ENCODE measurements around the gene MRFAP1. TPM values are rescaled to one million over a fixed set of nuclear protein-coding genes. Genes with fewer than 3 reads are reported as not detected.
"Not testable (repeated sequence)": the region's sequence is repeated elsewhere in the genome, so short reads cannot be mapped to it uniquely, and the experiment has no call there.

MRFAP1 gene
- total and polyA plus RNA-seq, 2 of the 4 experiments (the other 2 are of a cell fraction), result 65.4 to 268 TPM

DNA sequence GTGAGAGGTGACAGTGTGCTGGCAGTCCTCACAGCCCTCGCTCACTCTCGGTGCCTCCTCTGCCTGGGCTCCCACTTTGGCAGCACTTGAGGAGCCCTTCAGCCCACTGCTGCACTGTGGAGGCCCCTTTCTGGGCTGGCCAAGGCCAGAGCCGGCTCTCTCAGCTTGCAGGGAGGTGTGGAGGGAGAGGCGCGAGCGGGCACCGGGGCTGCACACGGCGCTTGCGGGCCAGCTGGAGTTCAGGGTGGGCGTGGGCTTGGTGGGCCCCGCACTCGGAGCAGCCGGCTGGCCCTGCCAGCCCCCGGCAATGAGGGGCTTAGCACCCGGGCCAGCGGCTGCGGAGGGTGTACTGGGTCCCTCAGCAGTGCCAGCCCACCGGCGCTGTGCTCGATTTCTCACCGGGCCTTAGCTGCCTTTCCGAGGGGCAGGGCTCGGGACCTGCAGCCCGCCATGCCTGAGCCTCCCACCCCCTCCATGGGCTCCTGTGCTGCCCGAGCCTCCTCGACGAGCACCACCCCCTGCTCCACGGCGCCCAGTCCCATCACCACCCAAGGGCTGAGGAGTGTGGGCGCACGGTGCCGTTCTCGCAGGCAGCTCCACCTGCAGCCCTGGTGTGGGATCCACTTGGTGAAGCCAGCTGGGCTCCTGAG is 32.2 kb downstream of the MRFAP1 start:
- Histone ChIP-seq H4K20me1 (ENCODE audit: insufficient read depth, low read length) (peaks cover 22% of the 10 kb centered on the region), H3K79me1 (ENCODE audit: low read depth in 1 of 2, low read length in 2 of 2) (peaks cover 23 to 33% of the 10 kb centered on the region in 2 experiments; a peak in 3 of 4 replicates), H3K4me1 (ENCODE audit: control insufficient read depth, insufficient read depth, low read length) (peaks cover 22% of the 10 kb centered on the region), H3K9me1 (ENCODE audit: insufficient read depth, low read length) (peaks cover 26% of the 10 kb centered on the region)
- CTCF ChIA-PET; H3K14ac ChIP-seq (replicated peaks; ENCODE audit: low read depth, low read length); H3K27ac ChIP-seq (ENCODE audit: insufficient read depth, low read length); H4K5ac ChIP-seq (ENCODE audit: low read depth, low read length); DNase-seq; H3K9me3 ChIP-seq (ENCODE audit: control insufficient read depth, insufficient read depth, low read length); H3K4me3 ChIP-seq (ENCODE audit: insufficient read depth, low read depth, low read length); H3K56ac ChIP-seq (ENCODE audit: extremely low read depth, insufficient read depth, low read length); H2AFZ ChIP-seq (replicated peaks; ENCODE audit: low read length, poor library complexity); H3K9ac ChIP-seq (ENCODE audit: low read depth, low read length); H2AK5ac ChIP-seq (ENCODE audit: low read depth, low read length); H3K36me3 ChIP-seq (ENCODE audit: control insufficient read depth, insufficient read depth, low read length); H2BK15ac ChIP-seq (ENCODE audit: low read depth, low read length); H2BK5ac ChIP-seq (ENCODE audit: low read depth, low read length, poor library complexity, severe bottlenecking); in situ Hi-C loops (cut with MboI; ENCODE audit: low sequenced_read_pairs); H3K18ac ChIP-seq (ENCODE audit: low read depth, low read length); intact Hi-C loops (cut with micrococcal nuclease); H2BK20ac ChIP-seq (ENCODE audit: low read depth, low read length); H2AK9ac ChIP-seq (replicated peaks; ENCODE audit: low read depth, low read length, poor library complexity); H3K4ac ChIP-seq (ENCODE audit: low read depth, low read length); H4K91ac ChIP-seq (ENCODE audit: insufficient read depth, low read depth, low read length); BruUV-seq (replicated peaks); H3K23ac ChIP-seq (ENCODE audit: low read depth, low read length); H3K27me3 ChIP-seq (ENCODE audit: control insufficient read depth, insufficient read depth, low read length); H2BK120ac ChIP-seq (ENCODE audit: low read depth, low read length); H3K4me2 ChIP-seq (ENCODE audit: low read depth, low read length); H4K8ac ChIP-seq (ENCODE audit: low read depth in 2 of 2, low read length in 2 of 2); ATAC-seq (ENCODE audit: low read depth); dilution Hi-C loops (cut with HindIII; ENCODE audit: low sequenced_read_pairs, unreplicated experiment): not testable (repeated sequence)
- 90% methylated on average over 2 of the region's 34 CpGs; no CpG with 5 or more reads in 1 of the 2 experiments for WGBS, 2 experiments (ENCODE audit: extremely low coverage in 2 of 2, insufficient read length in 1 of 2)
- POLR2A ChIA-PET (ENCODE audit: unreplicated experiment), result interaction anchor here (0.6 to 1.2 kb wide), 2 partner anchors 44 to 1239 kb away, joined by 4 to 5 read pairs; no protein-coding TSS in a partner anchor

GRCh38 chr4:6673191-6673659 is 32.7 kb downstream of the MRFAP1 start:
- intact Hi-C loops (cut with micrococcal nuclease); H2BK5ac ChIP-seq (ENCODE audit: low read depth, low read length, poor library complexity, severe bottlenecking); H3K18ac ChIP-seq (ENCODE audit: low read depth, low read length); in situ Hi-C loops (cut with MboI; ENCODE audit: low sequenced_read_pairs); H4K91ac ChIP-seq (ENCODE audit: insufficient read depth, low read depth, low read length); dilution Hi-C loops (cut with HindIII; ENCODE audit: low sequenced_read_pairs, unreplicated experiment); H2BK120ac ChIP-seq (ENCODE audit: low read depth, low read length); BruUV-seq (replicated peaks); H2AK5ac ChIP-seq (ENCODE audit: low read depth, low read length); CTCF ChIA-PET; H3K56ac ChIP-seq (ENCODE audit: extremely low read depth, insufficient read depth, low read length); ATAC-seq (ENCODE audit: low read depth); H3K9me3 ChIP-seq (ENCODE audit: control insufficient read depth, insufficient read depth, low read length); H2BK20ac ChIP-seq (ENCODE audit: low read depth, low read length); H3K36me3 ChIP-seq (ENCODE audit: control insufficient read depth, insufficient read depth, low read length); H3K27me3 ChIP-seq (ENCODE audit: control insufficient read depth, insufficient read depth, low read length); H3K14ac ChIP-seq (replicated peaks; ENCODE audit: low read depth, low read length); DNase-seq; H3K23ac ChIP-seq (ENCODE audit: low read depth, low read length): not testable (repeated sequence)
- H3K9me1 ChIP-seq (ENCODE audit: insufficient read depth, low read length), result peaks cover 24% of the 10 kb centered on the region
- peak overlapping the region; percentile 20; the same call in 1 of the 2 replicates for H3K27ac ChIP-seq (ENCODE audit: insufficient read depth, low read length)
- peak overlapping the region; percentile 61 for H3K4me3 ChIP-seq (ENCODE audit: insufficient read depth, low read depth, low read length)
- peak overlapping the region; percentile 77; the same call in 1 of the 2 replicates for H3K4ac ChIP-seq (ENCODE audit: low read depth, low read length)
- 53% methylated on average over 3 of the region's 14 CpGs; no CpG with 5 or more reads in 1 of the 2 experiments for WGBS, 2 experiments (ENCODE audit: extremely low coverage in 2 of 2, insufficient read length in 1 of 2)
- peak overlapping the region; percentile 95 to 99 for H4K8ac ChIP-seq (ENCODE audit: low read depth in 2 of 2, low read length in 2 of 2)
- POLR2A ChIA-PET (ENCODE audit: unreplicated experiment), result interaction anchor here (0.6 to 1.2 kb wide), 2 partner anchors 44 to 1239 kb away, joined by 4 to 5 read pairs; no protein-coding TSS in a partner anchor
- H3K9ac ChIP-seq (ENCODE audit: low read depth, low read length), result peak overlapping the region; percentile 75
- H4K5ac ChIP-seq (ENCODE audit: low read depth, low read length), result peak overlapping the region; percentile 97
- peak overlapping the region; percentile 52 for H2AK9ac ChIP-seq (replicated peaks; ENCODE audit: low read depth, low read length, poor library complexity)
- peaks cover 22% of the 10 kb centered on the region for H4K20me1 ChIP-seq (ENCODE audit: insufficient read depth, low read length)
- H2AFZ ChIP-seq (replicated peaks; ENCODE audit: low read length, poor library complexity), result peak overlapping the region; percentile 95
- peaks cover 23 to 33% of the 10 kb centered on the region in 2 experiments; a peak in 3 of 4 replicates for H3K79me1 ChIP-seq (ENCODE audit: low read depth in 1 of 2, low read length in 2 of 2)
- H3K4me2 ChIP-seq (ENCODE audit: low read depth, low read length), result peak overlapping the region; percentile 76
- H2BK15ac ChIP-seq (ENCODE audit: low read depth, low read length), result 0 out of 3 replicates have a peak overlapping the region, but pooled peaks have one; percentile 88
- peaks cover 21% of the 10 kb centered on the region for H3K4me1 ChIP-seq (ENCODE audit: control insufficient read depth, insufficient read depth, low read length)
